GM18505 (cell line): ENCODE measurements around the gene ADCY2.

ENCODE experiments used
- ATAC-seq: cut with Tn5 transposase; IDR thresholded peaks from one replicate; pipeline ENCODE4 v1.9.1; 2021; ENCODE audit not compliant: unreplicated experiment
- POLR2A ChIP-seq: IDR thresholded peaks from 4 replicates; pipeline ENCODE4 v1.6.1; 2011; ENCODE audit warnings: borderline replicate concordance; ENCODE audit not compliant: insufficient read depth, insufficient read length; ENCODE audit errors: extremely low read depth

The ADCY2 gene

DNA sequence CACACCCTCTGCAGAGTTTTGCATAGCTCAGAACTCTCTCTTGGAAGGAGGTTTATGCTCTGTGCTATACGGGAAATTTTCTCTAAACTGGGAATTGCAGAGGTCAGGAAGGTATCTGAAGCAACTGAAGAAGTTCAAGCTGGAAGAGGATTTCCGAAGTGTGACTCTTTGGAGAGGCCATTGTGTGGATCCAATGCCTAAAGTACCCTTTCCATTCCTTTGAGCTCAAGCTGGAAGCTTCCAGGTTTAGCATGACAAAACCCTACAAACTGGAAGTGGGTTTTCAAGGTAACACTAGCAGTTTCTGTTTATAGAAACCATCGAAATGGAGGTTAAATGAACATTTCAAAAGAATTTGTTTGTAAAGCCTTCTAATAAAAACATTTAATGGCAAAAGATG, 267.9 kb downstream of the ADCY2 start:
- TF ChIP-seq POLR2A = no peak
- no peak for ATAC-seq

DNA sequence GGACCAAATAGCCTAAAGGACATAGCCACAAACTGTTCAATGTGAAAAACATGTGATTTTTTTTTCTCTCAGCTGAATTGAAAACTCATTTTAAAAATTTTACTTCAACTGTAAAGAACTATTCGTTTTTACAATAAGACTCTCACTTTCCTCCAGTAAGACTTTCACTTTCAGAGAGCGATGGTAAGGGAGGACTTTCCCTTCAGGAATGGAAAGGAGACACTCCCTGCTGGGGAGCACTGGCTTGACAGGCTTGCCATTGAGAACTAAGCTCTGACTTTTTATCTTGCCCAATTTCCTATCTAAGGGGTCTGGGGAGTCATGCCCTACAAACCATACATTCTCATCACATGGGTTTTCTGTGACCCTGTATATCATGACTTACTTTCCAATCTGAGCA, 268.3 kb downstream of the ADCY2 start:
- ATAC-seq = no peak
- TF ChIP-seq POLR2A = no peak

DNA sequence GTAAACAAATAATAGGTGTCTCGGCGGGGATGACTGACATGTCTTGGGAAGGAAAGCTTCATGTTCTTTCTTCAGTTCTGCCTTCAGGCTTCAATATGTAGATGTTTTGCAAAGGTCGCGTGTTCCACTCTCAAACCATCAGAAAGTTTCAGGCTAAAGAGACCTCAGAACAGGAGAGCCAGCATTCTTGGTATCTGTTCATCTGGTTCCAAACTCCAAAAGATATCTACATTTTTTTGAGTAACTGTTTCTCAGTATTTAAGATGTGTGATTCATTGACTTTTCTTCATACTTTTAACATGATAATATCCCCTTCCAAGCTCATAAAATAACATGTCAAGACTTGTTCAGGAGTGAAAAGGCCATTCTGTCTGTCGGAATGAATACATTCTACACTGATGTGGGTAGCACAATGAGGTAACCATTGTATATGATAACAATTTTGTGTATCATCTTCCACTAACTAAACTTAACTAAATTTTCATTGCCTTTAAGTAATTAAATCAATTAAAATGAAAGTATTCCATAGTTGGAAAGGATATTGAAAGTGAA, 271.4 kb downstream of the ADCY2 start:
- TF ChIP-seq POLR2A = no peak
- no peak for ATAC-seq

DNA sequence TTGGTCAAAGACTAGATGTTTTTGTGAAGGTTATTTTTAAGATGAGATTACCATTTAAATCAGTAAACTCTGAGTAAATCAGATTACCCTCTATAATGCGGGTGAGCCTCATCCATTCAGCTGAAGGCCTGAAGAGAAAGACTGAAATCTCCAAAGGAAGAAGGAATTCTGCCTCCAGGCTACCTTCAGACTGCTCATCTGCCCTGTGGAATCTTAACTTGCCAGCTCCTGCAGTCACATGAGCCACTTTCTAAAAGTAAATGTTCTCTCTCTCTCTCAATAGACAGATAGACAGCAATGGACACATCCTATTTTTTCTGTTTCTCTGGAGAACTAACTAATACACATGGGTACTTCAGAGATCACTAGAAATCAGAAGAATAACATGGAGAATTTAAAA, 272.2 kb downstream of the ADCY2 start:
- no peak for TF ChIP-seq POLR2A
- no peak for ATAC-seq

DNA sequence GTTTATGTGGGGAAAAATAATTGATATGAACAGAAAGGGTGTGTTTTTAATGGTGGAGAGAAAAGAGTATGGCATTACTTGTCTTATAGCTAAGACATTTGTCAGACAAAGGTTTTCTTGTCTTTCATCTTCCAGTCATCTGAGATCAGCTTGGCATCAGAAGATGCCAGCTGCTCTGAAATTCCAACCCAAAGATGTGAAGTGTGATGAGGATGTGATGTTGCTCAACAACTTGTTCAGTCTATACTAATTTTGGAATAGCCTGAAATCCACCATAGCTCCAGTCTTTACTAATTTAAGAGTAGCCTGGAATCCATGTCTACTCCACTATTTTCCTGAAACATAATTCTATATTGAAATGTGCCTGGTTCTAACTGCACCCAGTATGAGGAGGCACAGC, 272.7 kb downstream of the ADCY2 start:
- ATAC-seq = no peak
- no peak for TF ChIP-seq POLR2A

DNA sequence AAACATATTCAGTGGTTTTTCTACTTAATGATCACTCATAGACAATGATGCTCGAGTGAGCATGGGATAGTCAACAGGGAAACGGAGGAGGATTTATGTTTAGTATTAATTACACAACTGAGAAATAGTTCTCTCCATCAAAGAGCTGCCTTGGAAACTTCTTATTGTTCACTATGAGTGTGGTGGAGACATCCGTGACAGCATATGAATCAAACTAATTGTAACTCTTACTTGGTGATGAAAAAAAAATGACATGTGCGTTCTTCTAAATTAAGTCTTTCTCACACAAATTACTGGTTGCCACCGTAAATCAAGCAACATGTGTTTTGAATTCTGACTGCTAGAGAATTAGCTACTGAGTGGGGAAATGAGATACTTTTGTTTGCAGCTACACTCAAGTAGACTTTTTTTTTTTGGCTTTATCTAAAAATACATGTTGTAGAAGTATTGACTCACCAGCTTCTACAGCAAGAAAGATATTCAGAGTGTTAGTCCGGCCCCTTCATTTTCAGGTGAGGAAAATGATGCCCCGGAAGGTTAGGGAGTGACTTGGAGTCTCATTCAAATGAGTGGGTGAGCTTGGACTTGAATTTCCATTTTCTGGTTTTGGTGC, 275.5 kb downstream of the ADCY2 start:
- ATAC-seq = no peak
- TF ChIP-seq POLR2A = no peak

DNA sequence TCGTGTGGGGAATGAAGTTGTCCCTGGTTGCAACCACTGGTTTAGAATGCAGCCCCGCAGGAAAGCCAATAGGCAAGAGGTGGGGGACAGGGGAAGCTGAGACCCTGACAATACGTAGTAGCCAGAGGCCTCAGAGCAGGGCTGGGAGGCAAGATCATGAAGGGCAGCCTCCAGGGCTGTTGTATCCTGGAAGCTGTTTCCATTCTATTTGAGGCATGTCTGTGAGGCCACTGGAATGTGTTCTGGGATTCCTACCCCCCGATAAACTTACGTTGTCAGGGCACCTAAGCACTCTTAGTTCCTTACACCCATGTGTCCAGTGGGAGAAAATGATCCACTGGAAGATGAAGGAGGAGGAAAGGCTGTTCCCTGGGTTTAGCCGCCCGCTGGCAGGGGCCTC, 277.7 kb downstream of the ADCY2 start:
- no peak for ATAC-seq
- no peak for TF ChIP-seq POLR2A

DNA sequence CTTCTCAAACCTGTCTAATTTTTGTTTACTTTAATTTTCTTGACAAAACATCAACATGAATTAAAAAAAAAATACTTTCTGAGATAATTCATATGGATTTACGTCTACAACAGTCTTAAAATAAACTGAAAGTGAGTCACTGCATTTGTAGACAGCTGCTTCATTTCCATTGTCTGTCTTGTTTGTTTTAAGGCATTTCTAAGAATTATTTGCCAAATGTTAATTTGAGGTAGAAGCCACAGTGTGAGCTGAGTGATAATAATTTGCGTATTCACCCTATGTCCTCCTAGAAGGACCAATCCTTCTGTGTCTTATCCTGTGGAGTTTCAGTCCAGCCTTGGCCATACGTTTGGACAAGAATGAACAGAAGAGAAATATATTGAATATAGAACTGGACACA, 280.5 kb downstream of the ADCY2 start:
- ATAC-seq = no peak

DNA sequence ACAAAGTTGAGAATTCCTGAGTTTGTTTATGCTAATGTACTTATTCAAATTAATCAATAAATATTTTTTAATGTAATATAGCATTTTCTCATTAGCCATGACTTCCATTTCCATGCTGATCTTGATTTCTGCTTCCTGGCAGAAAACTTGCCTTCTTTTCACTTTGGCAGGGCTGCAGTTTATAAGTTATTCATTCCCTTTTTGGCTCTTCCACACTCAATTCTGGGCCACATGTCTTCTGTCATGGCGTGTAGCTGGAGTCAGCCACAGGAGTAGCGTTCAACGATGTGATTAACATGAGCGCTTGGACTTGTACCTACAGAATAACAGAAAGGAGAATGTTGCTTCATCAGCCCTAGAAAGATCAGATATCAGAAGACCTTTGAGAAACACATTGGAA, 282.1 kb downstream of the ADCY2 start:
- ATAC-seq = no peak
- no peak for TF ChIP-seq POLR2A

More for the DNA sequence above, 280.5 kb downstream of the ADCY2 start:
- no peak for TF ChIP-seq POLR2A

DNA sequence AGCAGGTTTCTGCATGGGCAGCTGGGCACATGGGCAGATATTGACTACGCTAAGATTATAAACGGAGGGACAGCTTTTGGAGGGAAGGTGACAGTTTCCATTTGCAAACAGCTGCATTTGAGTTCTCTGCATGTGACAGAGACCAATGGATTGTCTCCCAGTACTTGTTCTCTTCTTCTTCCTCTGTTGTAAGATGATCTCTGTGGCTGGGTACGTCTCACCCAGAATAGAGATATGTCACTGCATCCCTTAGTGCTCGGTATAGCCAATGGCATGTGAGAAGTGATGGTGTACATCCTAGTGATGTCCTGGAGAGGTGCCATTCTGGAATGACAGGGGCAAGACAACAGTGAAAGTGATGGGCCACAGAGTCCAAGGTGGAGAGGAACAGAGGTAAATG, 283.7 kb downstream of the ADCY2 start:
- ATAC-seq = no peak
- TF ChIP-seq POLR2A = no peak

DNA sequence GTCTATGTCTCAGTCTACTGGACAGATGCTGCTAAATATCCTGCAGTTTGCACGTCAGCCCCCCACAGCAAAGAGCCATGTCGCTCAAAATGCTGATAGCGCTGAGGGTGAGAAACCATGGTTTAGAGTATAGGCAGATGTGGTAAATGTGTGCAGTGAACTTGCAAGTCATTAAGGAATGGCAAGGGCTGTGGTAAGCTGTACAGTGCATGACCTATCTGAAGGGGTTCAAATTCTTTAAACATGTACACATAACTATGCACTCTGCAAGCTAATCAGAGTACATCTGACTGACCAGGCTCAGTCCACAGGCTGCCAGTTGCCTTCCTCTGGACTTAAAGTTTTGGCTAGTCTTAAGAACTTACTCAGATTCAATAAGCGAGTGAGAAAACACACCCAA, 284.3 kb downstream of the ADCY2 start:
- no peak for ATAC-seq
- no peak for TF ChIP-seq POLR2A

DNA sequence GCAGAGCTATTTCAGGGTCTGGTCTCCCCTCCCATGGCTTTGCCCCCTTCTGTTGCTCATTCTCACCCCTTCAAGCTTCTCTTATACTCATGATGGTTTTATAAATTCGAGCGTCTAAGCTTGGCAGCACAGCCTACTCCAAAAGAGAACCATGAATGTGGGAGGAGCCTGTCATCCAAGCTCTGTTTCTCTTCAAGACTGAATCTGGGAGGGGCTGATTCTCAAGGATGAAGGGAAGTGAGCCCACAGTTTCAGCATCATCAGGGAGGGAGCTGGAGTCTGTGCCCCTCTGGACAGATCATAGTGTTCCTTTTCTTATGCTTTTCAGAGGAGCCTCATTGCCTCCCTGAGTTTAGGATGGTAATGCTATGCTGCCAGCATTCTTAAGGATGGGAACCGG, 286.4 kb downstream of the ADCY2 start:
- TF ChIP-seq POLR2A = no peak
- no peak for ATAC-seq

DNA sequence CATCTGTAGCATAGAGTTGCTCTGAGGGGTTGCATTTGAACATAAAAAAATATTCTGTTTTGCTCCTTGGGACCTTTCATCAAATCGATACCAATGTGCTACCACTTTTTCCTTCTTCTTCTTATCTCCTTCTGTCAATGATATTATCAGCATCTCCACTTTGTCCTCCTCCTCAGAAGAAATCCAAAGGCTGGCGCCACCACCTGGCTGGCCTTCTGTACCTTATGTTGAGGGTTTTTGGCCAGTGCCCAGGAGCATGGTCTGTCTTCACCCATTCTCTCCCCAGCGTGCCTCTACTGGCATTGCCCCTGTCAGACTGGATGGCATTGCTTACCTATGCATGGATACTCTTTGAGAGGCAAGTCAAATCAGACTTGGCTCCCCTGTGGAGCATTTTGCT, 287.8 kb downstream of the ADCY2 start:
- no peak for ATAC-seq
- no peak for TF ChIP-seq POLR2A

DNA sequence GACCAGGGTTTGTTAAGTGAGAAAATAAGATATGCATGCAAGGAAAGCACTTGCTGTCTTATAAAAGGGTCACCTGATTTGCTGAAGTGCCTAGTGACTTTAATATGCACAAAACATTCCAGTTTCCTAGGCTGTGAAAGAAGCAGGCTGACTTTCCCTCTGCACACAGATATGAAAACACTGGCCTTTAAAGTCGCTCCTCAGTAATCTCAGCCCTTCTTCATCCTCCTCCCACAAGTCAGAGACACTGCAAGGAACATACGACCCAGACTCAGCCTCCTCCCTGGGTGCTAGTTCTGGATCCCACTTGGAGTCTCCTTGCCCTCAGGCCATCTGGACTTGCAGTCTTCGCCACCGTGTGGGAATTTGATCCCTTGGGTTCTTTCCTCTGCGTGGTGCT, 288.9 kb downstream of the ADCY2 start:
- no peak for TF ChIP-seq POLR2A
- ATAC-seq = no peak

DNA sequence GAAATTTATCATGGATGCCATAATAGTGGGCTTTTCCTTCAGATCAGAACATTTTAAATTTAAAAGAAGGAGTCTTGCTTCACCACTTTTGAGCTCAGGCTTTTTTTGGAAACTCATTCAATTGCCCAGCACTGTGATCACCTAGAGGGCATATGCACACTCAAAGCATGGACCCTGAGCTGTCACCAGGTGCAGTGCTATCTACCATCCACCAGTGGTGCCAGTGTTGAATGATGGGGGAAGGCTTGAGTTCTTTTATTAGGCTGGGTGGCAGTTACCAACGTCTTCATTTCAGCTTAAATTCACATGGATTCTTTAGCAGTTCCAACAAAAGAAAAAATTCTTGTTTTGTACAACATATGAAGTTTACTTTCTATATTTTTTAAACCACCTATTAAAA, 290.9 kb downstream of the ADCY2 start:
- ATAC-seq = no peak
- TF ChIP-seq POLR2A = no peak
